K562 (cell line): ENCODE results near the gene MELK.

Source experiments
- ATF7 ChIP-seq: fragments of 450-650 bp; IDR thresholded peaks from 2 replicates; pipeline ENCODE4 v1.7.1; 2014; ENCODE audit warnings: mild to moderate bottlenecking, moderate library complexity
- CTCF ChIP-seq, 3 experiments: IDR thresholded peaks in 2 of 3; conservative IDR thresholded peaks in 1 of 3; 2 replicates each; pipeline ENCODE4 v1.5.1; 2011 to 2012; ENCODE audit warnings: low read length in 3 of 3, mild to moderate bottlenecking in 3 of 3, control low read depth in 2 of 3, improper control_type of control experiment in 1 of 3, inconsistent platforms in 1 of 3, low read depth in 1 of 3, mixed read lengths in 1 of 3, moderate library complexity in 1 of 3; ENCODE audit not compliant: insufficient read depth in 2 of 3
- EP300 ChIP-seq: IDR thresholded peaks from 2 replicates; pipeline ENCODE4 v1.6.1; 2012; ENCODE audit warnings: low read length, improper control_type of control experiment
- ESRRA ChIP-seq: fragments of 450-650 bp; IDR thresholded peaks from 2 replicates; pipeline ENCODE4 v1.6.1; 2014; ENCODE audit warnings: low read depth, mild to moderate bottlenecking, moderate library complexity, borderline replicate concordance
- HMGN3 ChIP-seq: IDR thresholded peaks from 2 replicates; pipeline ENCODE4 v1.6.1; 2011; ENCODE audit warnings: borderline replicate concordance, low read depth, mild to moderate bottlenecking, mixed read lengths, low read length; ENCODE audit not compliant: insufficient read length; ENCODE audit errors: extremely low read depth
- HNRNPK ChIP-seq: fragments of 200-400 bp; formaldehyde crosslinking; IDR thresholded peaks from one replicate; pipeline ENCODE4 v1.6.1; 2018; ENCODE audit warnings: mild to moderate bottlenecking, low read depth, low read length; ENCODE audit not compliant: poor library complexity, severe bottlenecking
- JUNB ChIP-seq: fragments of 450-650 bp; formaldehyde crosslinking; conservative IDR thresholded peaks from 2 replicates; pipeline ENCODE4 v1.4.0; 2020; ENCODE audit warnings: mild to moderate bottlenecking
- ZBTB34 ChIP-seq: fragments of 250-450 bp; sonication (Bioruptor Pico); IDR thresholded peaks from 2 replicates; pipeline ENCODE4 v1.8.0; 2021; ENCODE audit warnings: mild to moderate bottlenecking, moderate library complexity
- ZKSCAN8 ChIP-seq: fragments of 200-800 bp; sonication (Bioruptor generic); IDR thresholded peaks from 2 replicates; pipeline ENCODE4 v1.6.1; 2016; ENCODE audit warnings: missing genetic modification characterization, missing compliant biosample characterization
- ZNF644 ChIP-seq: fragments of 200-800 bp; sonication (Bioruptor generic); IDR thresholded peaks from 2 replicates; pipeline ENCODE4 v1.6.1; 2016; ENCODE audit warnings: low read depth, missing genetic modification characterization, missing compliant biosample characterization
- ZNF707 ChIP-seq: fragments of 250-450 bp; sonication (Bioruptor Pico); conservative IDR thresholded peaks from 2 replicates; pipeline ENCODE4 v1.8.0; 2022; ENCODE audit warnings: inconsistent platforms, mild to moderate bottlenecking, moderate library complexity

GRCh38 chr9:36576866-36577265 lies 4.2 kb downstream of the MELK start:
- TF ChIP-seq ZNF644 (tag) (no peak), JUNB (CRISPR knock-in tag) (no peak), EP300 (no peak), ZKSCAN8 (CRISPR knock-in tag) (no peak), ZBTB34 (CRISPR knock-in tag) (no peak), ATF7 (no peak), CTCF (IDR thresholded peaks at IDR 0.05 in 2 of 3, conservative IDR thresholded peaks at IDR 0.05 in 1 of 3; ENCODE audit: insufficient read depth in 2 of 3, low read depth in 1 of 3, low read length in 3 of 3) (no peak), ZNF707 (CRISPR knock-in tag) (no peak), HMGN3 (no peak), ESRRA (no peak), HNRNPK (no peak)
